ENCODE measurements around the gene LRRN4.

GRCh38 chr20:6058684-6059295 is 4.9 kb upstream of the LRRN4 start:
- TF ChIP-seq POLR2A (IDR thresholded peaks at IDR 0.05) (no peak), CTCF (IDR thresholded peaks at IDR 0.05) (no peak)

Data from testis (tissue), 2 donors.